Ovary (tissue), 3 donors: ENCODE data around the gene TNKS2.
"Not testable (repeated sequence)": the region's sequence is repeated elsewhere in the genome, so short reads cannot be mapped to it uniquely, and the experiment has no call there.

ENCODE experiments used
- POLR2A ChIP-seq: fragments of 450-650 bp; IDR thresholded peaks from one replicate; pipeline ENCODE4 v1.6.1; 2017; ENCODE audit warnings: antibody characterized with exemption, mild to moderate bottlenecking, moderate library complexity
- TF ChIP-seq, protein P1 (sequence below), 3 donors: fragments of 450-650 bp in 2 of 3; fragments of 200-600 bp in 1 of 3; IDR thresholded peaks; one replicate each; pipeline versions ENCODE4 v1.5.1 to v1.8.0; 2016 to 2022; ENCODE audit warnings: antibody characterized with exemption in 3 of 3, mild to moderate bottlenecking in 1 of 3
- donor health status: DM: no; HTN: no; CAD: no.

DNA sequence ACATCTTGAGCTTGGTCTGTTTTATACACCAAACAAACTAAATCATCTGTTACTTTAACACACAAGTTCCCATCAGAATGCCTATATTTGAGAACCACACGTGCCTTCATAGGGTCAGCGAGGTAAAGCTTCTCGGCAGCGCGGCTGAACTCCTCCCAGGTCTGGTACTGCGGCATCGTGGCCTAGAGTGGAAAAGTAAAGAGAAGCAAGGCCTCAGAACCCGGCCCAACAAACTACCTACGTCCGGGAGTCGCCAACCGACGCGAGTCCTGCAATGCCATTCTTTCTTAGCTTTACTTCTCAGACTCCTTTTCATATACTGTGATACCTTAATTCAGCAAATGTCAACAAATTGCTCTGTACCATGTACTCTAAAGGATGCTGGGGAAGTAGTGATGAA is 9.0 kb downstream of the TNKS2 start:
- TF ChIP-seq, protein P1, sequence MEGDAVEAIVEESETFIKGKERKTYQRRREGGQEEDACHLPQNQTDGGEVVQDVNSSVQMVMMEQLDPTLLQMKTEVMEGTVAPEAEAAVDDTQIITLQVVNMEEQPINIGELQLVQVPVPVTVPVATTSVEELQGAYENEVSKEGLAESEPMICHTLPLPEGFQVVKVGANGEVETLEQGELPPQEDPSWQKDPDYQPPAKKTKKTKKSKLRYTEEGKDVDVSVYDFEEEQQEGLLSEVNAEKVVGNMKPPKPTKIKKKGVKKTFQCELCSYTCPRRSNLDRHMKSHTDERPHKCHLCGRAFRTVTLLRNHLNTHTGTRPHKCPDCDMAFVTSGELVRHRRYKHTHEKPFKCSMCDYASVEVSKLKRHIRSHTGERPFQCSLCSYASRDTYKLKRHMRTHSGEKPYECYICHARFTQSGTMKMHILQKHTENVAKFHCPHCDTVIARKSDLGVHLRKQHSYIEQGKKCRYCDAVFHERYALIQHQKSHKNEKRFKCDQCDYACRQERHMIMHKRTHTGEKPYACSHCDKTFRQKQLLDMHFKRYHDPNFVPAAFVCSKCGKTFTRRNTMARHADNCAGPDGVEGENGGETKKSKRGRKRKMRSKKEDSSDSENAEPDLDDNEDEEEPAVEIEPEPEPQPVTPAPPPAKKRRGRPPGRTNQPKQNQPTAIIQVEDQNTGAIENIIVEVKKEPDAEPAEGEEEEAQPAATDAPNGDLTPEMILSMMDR (IDR thresholded peaks at IDR 0.05), result not testable (repeated sequence)
- not testable (repeated sequence) for TF ChIP-seq POLR2A
